Tibial nerve (tissue), 4 donors: Measurements from ENCODE around the gene TFG.
"Not testable (repeated sequence)": the region's sequence is repeated elsewhere in the genome, so short reads cannot be mapped to it uniquely, and the experiment has no call there.

Experiments used
- CTCF ChIP-seq, 5 experiments: fragments of 200-600 bp in 3 of 5; fragments of 450-650 bp in 2 of 5; sonication (generic) in 3 of 5; IDR thresholded peaks; one replicate each; pipeline ENCODE4 v1.5.1; 2016 to 2019; ENCODE audit warnings: antibody characterized with exemption in 5 of 5, mild to moderate bottlenecking in 3 of 5, moderate library complexity in 2 of 5
- EP300 ChIP-seq, 2 donors: sonication (generic); formaldehyde crosslinking; IDR thresholded peaks; one replicate each; pipeline ENCODE4 v1.6.1; 2017; ENCODE audit warnings: antibody characterized with exemption in 2 of 2, mild to moderate bottlenecking in 1 of 2
- POLR2A ChIP-seq, 2 donors: fragments of 450-650 bp; IDR thresholded peaks; one replicate each; pipeline ENCODE4 v1.6.1; 2017; ENCODE audit warnings: antibody characterized with exemption in 2 of 2, mild to moderate bottlenecking in 2 of 2, moderate library complexity in 2 of 2

- not testable (repeated sequence) for TF ChIP-seq CTCF, POLR2A, EP300 (IDR thresholded peaks at IDR 0.05)
Observed at GRCh38 chr3:100667316-100667715, 42.0 kb upstream of the TFG start.
